Lung (tissue), 12 donors: ENCODE results near the gene RABEPK. TPM values are rescaled to one million over a fixed set of nuclear protein-coding genes. Genes with fewer than 3 reads are reported as not detected.

Source experiments
- ATAC-seq: fragments of 200-7000 bp; cut with Tn5 transposase; one replicate; pipeline ENCODE4 v1.9.1; 2020; ENCODE audit warnings: moderate number of reproducible peaks; ENCODE audit not compliant: insufficient read depth, low FRiP score
- DNase-seq, 3 donors: peaks; one replicate each; pipeline ENCODE4 v3.0.0-alpha.2; 2013 to 2017
- H3K27ac ChIP-seq, 2 donors: one replicate each; pipeline ENCODE4 v1.5.1; 2013; ENCODE audit warnings: mild to moderate bottlenecking in 2 of 2, moderate library complexity in 2 of 2, control low read depth in 1 of 2, inconsistent platforms in 1 of 2, low read depth in 1 of 2, low read length in 1 of 2
- H3K27me3 ChIP-seq, 3 donors: one replicate each; pipeline ENCODE4 v1.5.1; 2013; ENCODE audit warnings: low read length in 2 of 3; ENCODE audit not compliant: control insufficient read depth in 3 of 3, insufficient read depth in 3 of 3
- H3K36me3 ChIP-seq, 4 donors: one replicate each; pipeline ENCODE4 v1.5.1; 2013; ENCODE audit warnings: low read length in 4 of 4, mild to moderate bottlenecking in 1 of 4, moderate library complexity in 1 of 4; ENCODE audit not compliant: control insufficient read depth in 4 of 4, insufficient read depth in 4 of 4
- H3K4me1 ChIP-seq, 5 donors: one replicate each; pipeline ENCODE4 v1.5.1; 2013; ENCODE audit warnings: low read length in 5 of 5, mild to moderate bottlenecking in 2 of 5, moderate library complexity in 1 of 5; ENCODE audit not compliant: control insufficient read depth in 5 of 5, insufficient read depth in 5 of 5
- H3K4me3 ChIP-seq: one replicate; pipeline ENCODE4 v1.5.1; 2013; ENCODE audit warnings: mild to moderate bottlenecking, control low read depth, moderate library complexity
- H3K9ac ChIP-seq, 2 donors: one replicate each; pipeline ENCODE4 v1.5.1; 2013; ENCODE audit warnings: low read length in 2 of 2, control low read depth in 1 of 2; ENCODE audit not compliant: insufficient read depth in 1 of 2
- H3K9me3 ChIP-seq, 4 donors: one replicate each; pipeline ENCODE4 v1.5.1; 2013; ENCODE audit warnings: low read length in 3 of 4, mild to moderate bottlenecking in 1 of 4, moderate library complexity in 1 of 4; ENCODE audit not compliant: control insufficient read depth in 4 of 4, insufficient read depth in 3 of 4
- WGBS, 2 donors: extraction: QIAGEN DNeasy Blood & Tissue Kit; methylation state at CpG; one replicate each; pipeline ENCODE4 v1.1.7; 2013; 5-methylcytosine and 5-hydroxymethylcytosine counted together
- polyA plus RNA-seq, 2 donors: library from polyadenylated mRNA; stranded (reverse); fragments of 200-250 nt; gene quantifications; one replicate each; pipeline ENCODE4 v1.2.1, GENCODE V29; 2013
- total RNA-seq, 2 donors: library from RNA; depleted of rRNA in 1 of 2; stranded (reverse); fragments of >200 nt in 1 of 2; gene quantifications; one replicate each; pipeline ENCODE4 v1.2.1, GENCODE V29; 2014 to 2021
- TF ChIP-seq, protein P1 (sequence below): IDR thresholded peaks from 2 replicates; pipeline ENCODE4 v1.5.1; 2012; ENCODE audit warnings: mild to moderate bottlenecking; ENCODE audit errors: control extremely low read depth, extremely low read depth
- donor health status: control.
- donor health status: control.
- donor health status: Bipolar disorder and iron deficiency.
- donor health status: healthy.
- donor health status: DM: yes; HTN: yes; CAD: no.

RABEPK gene
- total and polyA plus RNA-seq, 4 donors = 10.4 to 31.0 (median 17.8) TPM

DNA sequence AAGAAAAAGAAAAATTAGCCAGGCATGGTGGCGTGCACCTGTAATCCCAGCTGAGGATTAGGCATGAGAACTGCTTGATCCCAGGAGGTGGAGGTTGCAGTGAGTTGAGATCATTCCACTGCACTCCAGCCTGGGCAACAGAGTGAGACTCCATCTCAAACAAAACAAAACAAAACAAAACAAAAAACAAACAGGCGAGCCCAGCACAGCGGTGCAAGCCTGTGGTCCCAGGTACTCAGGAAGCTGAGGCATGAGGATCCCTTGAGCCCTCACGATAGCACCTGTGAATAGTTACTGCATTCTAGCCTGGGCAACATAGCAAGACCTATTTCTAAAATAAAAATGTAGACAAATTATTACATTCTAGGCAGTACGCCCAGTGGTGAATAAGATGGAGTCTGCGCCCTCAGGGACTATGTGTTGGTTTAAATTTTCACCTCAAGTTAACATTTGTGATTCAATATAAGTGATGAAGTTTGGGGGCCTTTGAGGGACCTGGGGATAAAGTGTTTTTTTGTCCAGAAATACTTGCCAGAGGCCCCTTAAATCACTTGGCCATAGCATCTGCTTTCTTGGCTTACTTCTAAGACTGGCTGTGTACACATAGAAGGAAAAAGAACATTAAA is 57.9 kb downstream of the RABEPK start:
- no peak for ATAC-seq

DNA sequence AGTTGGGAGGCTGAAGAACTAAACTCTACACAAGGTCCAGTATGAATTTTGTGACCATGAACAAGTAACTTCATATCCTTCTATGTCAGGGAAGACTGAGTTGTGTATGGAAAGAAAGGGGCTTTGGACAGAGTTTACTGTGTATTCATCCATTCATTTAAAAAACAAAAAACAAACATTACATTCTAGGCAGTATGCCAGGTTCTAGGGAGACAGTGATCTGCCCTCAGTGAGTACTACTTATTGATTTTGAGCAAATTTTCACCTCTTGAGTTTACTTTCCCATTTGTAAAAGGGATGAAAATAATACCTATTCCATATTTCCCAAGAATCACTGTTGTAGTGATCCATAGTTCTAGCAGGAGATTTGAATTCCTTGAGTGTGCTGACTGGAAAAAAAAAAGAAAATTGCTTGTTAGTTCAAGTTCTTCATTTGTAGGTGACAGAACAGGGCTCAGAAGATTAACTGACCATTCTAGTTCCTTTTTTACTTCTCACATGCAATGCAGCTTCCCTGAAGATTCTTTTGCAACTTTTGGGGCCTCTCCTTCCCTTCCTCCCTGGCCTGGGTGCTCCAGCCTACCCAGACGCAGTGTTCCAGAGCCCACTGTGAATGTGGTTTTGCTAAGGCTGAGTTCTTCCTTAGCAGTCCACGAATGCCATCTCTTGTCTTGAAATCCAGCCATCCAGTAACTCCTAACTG is 58.6 kb downstream of the RABEPK start:
- peak overlapping the region in 1 of 2 donors; percentile 64 for H3K27ac ChIP-seq
- no peaks in the 10 kb centered on the region for H3K9me3 ChIP-seq
- 23 to 52% methylated on average over 2 of the region's 2 CpGs for WGBS, 2 donors
- H3K36me3 ChIP-seq = peaks cover 0 to 2% (median 0%) of the 10 kb centered on the region in 4 donors
- peaks cover 0 to 5% (median 0%) of the 10 kb centered on the region in 5 donors for H3K4me1 ChIP-seq
- DNase-seq (no peak), ATAC-seq (no peak)
- no peak overlapping the region for H3K4me3 ChIP-seq
- H3K9ac ChIP-seq = no peak overlapping the region
- TF ChIP-seq, protein P1, sequence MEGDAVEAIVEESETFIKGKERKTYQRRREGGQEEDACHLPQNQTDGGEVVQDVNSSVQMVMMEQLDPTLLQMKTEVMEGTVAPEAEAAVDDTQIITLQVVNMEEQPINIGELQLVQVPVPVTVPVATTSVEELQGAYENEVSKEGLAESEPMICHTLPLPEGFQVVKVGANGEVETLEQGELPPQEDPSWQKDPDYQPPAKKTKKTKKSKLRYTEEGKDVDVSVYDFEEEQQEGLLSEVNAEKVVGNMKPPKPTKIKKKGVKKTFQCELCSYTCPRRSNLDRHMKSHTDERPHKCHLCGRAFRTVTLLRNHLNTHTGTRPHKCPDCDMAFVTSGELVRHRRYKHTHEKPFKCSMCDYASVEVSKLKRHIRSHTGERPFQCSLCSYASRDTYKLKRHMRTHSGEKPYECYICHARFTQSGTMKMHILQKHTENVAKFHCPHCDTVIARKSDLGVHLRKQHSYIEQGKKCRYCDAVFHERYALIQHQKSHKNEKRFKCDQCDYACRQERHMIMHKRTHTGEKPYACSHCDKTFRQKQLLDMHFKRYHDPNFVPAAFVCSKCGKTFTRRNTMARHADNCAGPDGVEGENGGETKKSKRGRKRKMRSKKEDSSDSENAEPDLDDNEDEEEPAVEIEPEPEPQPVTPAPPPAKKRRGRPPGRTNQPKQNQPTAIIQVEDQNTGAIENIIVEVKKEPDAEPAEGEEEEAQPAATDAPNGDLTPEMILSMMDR = no peak
- no peaks in the 10 kb centered on the region for H3K27me3 ChIP-seq

More for the DNA sequence above, 57.9 kb downstream of the RABEPK start:
- no peaks in the 10 kb centered on the region for H3K36me3 ChIP-seq
- 93% methylated on average over 6 of the region's 6 CpGs for WGBS, 2 donors
- no peaks in the 10 kb centered on the region for H3K9me3 ChIP-seq
- H3K4me1 ChIP-seq = peaks cover 0 to 3% (median 0%) of the 10 kb centered on the region in 5 donors
- no peak overlapping the region for H3K27ac ChIP-seq
- H3K4me3 ChIP-seq = no peak overlapping the region
- TF ChIP-seq, protein P1 = no peak
- no peak for DNase-seq
- H3K27me3 ChIP-seq = no peaks in the 10 kb centered on the region
- no peak overlapping the region for H3K9ac ChIP-seq

DNA sequence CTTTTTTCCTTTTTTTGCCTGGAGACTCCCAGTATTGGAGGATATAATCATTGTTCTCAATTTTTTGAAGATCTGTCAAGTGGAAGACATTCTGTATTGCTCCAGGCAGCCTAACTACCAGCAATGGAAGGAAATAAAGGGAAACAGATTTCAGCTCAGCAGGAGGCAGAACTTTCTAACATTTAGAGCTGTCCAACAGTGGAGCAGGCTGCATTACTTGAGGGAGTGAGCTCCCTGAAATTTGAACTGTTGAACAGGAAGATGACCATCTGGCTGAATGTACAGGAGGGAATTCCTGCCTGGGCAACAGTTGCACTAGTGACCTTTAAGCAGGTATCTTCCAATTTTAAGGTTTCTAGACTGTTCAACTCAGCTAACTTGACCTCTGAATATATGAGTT is 60.2 kb downstream of the RABEPK start:
- Histone ChIP-seq H3K9ac (no peak overlapping the region), H3K27ac (no peak overlapping the region), H3K36me3 (peaks cover 0 to 5% (median 0%) of the 10 kb centered on the region in 4 donors), H3K9me3 (no peaks in the 10 kb centered on the region), H3K4me1 (peaks cover 0 to 5% (median 0%) of the 10 kb centered on the region in 5 donors), H3K4me3 (no peak overlapping the region), H3K27me3 (no peaks in the 10 kb centered on the region)
- no peak for DNase-seq
- TF ChIP-seq, protein P1 = no peak
- ATAC-seq = no peak
